HG03439 (cell line): ENCODE measurements around the gene C10orf105.

Experiments used
- ATAC-seq: cut with Tn5 transposase; IDR thresholded peaks from one replicate; pipeline ENCODE4 v1.9.1; 2021; ENCODE audit warnings: mild to moderate bottlenecking, moderate library complexity; ENCODE audit not compliant: unreplicated experiment

Gene C10orf105, protein sequence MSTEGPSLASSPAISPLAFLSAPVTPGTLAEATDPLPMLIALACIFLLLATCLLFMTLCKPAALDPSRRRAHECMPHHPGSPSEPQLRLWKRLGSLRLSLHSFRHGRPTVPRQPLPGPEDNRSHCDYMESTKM

GRCh38 chr10:71719464-71720201, at the start of gene C10orf105:
Gene C10orf105, minus strand, starts transcription at chr10:71719778. Its CDS starts 3,441 bp downstream, at chr10:71716337.
- ATAC-seq = no peak

GRCh38 chr10:71767420-71768035, 48.0 kb upstream of the C10orf105 start:
- ATAC-seq = no peak

- ATAC-seq = no peak
Observed at GRCh38 chr10:71766717-71767419, 47.3 kb upstream of the C10orf105 start.

- no peak for ATAC-seq
Observed at GRCh38 chr10:71765906-71766716, 46.5 kb upstream of the C10orf105 start.

GRCh38 chr10:71765176-71765904, 45.8 kb upstream of the C10orf105 start:
- ATAC-seq = no peak

- no peak for ATAC-seq
Observed at GRCh38 chr10:71763352-71764127, 44.0 kb upstream of the C10orf105 start.

GRCh38 chr10:71762324-71762723, 42.7 kb upstream of the C10orf105 start:
- ATAC-seq = no peak

GRCh38 chr10:71761541-71762113, 42.0 kb upstream of the C10orf105 start:
- no peak for ATAC-seq

GRCh38 chr10:71761105-71761511, 41.5 kb upstream of the C10orf105 start:
- ATAC-seq = no peak

DNA sequence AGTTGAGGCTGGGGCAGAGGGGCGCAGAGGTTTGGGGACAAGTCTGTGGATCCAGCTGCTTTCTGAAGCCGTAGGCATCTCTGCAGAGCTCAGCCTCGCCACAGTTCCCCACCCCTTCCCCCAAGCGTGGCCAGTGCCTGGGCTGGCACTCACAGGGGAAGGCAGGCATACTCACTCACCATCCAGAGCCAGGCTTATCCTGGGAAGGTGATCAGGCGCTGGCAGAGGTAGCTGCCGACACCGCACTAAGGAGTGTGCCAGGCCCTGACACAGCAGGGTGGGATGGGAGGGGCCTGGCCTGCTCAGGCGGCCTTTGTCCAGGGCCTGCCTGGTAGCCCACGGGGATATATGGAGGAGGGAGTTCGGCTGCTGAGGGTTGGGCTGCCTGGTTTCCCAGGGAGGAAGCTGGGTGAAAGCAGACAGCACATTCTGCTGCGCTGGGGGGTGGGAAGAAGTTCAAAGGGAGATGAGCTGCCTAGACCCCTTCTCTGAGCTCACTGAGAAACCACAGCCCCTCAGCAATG, 37.9 kb upstream of the C10orf105 start:
- no peak for ATAC-seq

GRCh38 chr10:71756311-71757191, 37.0 kb upstream of the C10orf105 start:
- ATAC-seq = no peak

DNA sequence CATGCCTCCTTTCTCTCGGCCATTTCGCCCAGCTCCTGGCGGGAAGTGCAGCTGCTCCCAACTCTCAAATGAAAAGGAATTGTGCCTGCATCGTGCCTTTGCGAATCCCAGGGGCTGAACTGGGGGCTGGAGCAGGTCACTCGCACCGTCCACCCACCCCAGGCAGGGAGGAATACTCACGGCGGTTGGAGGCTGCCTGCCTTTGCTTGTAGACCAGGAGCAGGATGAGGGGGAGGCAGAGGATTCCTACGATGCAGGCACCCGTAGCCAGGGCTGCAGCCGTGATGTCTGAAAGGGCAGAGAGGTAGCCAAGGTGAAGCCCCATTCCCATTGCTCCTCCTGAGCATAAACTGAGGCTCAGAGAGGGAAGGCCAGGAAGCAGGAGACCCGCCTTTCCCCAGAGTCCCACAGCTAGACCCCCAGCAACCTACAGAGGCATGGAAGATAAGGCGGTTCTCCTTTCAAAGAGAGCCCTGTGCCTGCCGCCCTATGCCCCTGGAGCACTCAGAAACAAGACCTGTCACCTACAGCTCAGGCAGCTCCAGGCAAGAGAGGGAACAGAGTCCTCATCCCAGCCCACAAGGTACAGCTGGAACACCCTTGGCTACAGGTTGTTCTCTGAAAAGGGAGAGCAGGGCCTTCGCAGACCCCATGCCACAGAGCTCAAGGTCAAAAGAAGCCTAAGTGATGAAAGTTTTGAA, 35.8 kb upstream of the C10orf105 start:
- ATAC-seq = no peak

GRCh38 chr10:71754562-71754961, 35.0 kb upstream of the C10orf105 start:
- ATAC-seq = no peak

DNA sequence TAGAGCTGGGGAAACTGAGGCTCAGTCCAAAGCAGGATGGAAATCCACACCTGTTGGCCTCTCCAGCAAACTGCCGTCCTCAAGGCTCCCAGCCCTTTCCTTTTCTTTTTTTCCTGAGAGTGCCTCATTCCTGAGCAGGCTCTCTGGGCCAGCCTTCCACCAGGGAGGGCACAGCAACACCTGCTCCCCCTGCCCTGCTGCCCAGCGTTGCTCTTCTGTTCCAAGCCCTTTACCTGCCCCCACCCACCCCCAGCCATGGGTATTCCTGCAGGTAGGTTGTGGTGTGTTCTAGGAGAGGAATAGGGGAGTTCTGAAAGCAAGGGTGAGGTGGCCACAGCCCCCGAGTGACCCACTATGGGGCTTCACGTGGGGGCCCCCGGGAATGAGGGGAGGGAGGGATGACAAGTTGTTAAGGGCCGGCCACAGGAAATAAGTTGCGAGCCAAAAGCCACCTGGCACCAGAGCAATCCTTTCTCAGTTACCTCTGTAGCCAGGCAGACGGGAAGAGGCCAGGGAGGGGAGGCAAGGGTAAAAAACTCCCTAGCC, 34.5 kb upstream of the C10orf105 start:
- ATAC-seq = no peak

- no peak for ATAC-seq
Observed at GRCh38 chr10:71753091-71753959, 33.7 kb upstream of the C10orf105 start.
